MM.1S (cell line): ENCODE results near the gene IL12B.

Source experiments
- EZH2 ChIP-seq: fragments of 300-600 bp; sonication (generic); optimal IDR thresholded peaks from 2 replicates; pipeline ENCODE3; 2017; ENCODE audit warnings: low read depth, mild to moderate bottlenecking, antibody characterized with exemption, low read length, mixed read lengths
- EZH2phosphoT487 ChIP-seq: fragments of 300-600 bp; sonication (generic); IDR thresholded peaks from 2 replicates; pipeline ENCODE4 v1.6.1; 2018; ENCODE audit warnings: antibody characterized with exemption, low read length
- TF ChIP-seq, protein P1 (sequence below): fragments of 300-600 bp; sonication (generic); IDR thresholded peaks from 2 replicates; pipeline ENCODE4 v1.5.1; 2016; ENCODE audit warnings: antibody characterized with exemption, low read length, mixed read lengths

DNA sequence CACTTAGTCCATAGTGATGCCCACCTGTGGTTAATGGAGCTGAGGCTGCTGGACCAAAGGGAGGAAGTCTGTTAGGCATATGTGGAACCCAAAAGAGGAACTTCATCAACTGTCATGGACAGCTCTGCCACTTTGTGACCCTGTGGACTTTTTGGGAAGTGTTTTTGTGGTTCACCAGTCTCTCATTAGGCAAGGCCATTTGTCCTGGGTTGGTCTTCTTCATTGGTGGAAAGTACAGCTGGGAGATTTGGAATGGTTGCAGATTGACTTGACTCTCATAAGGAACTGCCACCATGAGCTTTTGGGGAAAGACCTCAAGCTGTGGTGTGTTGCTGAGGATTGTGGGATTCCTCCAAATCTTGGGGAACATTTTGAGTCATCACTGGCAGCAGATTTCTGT lies 31.9 kb upstream of the IL12B start:
- TF ChIP-seq, protein P1, sequence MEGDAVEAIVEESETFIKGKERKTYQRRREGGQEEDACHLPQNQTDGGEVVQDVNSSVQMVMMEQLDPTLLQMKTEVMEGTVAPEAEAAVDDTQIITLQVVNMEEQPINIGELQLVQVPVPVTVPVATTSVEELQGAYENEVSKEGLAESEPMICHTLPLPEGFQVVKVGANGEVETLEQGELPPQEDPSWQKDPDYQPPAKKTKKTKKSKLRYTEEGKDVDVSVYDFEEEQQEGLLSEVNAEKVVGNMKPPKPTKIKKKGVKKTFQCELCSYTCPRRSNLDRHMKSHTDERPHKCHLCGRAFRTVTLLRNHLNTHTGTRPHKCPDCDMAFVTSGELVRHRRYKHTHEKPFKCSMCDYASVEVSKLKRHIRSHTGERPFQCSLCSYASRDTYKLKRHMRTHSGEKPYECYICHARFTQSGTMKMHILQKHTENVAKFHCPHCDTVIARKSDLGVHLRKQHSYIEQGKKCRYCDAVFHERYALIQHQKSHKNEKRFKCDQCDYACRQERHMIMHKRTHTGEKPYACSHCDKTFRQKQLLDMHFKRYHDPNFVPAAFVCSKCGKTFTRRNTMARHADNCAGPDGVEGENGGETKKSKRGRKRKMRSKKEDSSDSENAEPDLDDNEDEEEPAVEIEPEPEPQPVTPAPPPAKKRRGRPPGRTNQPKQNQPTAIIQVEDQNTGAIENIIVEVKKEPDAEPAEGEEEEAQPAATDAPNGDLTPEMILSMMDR: no peak
- TF ChIP-seq EZH2: no peak
- no peak for TF ChIP-seq EZH2phosphoT487
